GM21825 (cell line): ENCODE results near the gene G6PC1.

Source experiments
- ATAC-seq: cut with Tn5 transposase; IDR thresholded peaks from one replicate; pipeline ENCODE4 v1.9.1; 2021; ENCODE audit warnings: mild to moderate bottlenecking, moderate library complexity; ENCODE audit not compliant: unreplicated experiment

Gene G6PC1

GRCh38 chr17:42929497-42929844, 28.9 kb downstream of the G6PC1 start:
- ATAC-seq, result no peak

- no peak for ATAC-seq
Measured at GRCh38 chr17:42937712-42938596, 37.4 kb downstream of the G6PC1 start.

- ATAC-seq, result no peak
Measured at GRCh38 chr17:42944211-42944610, 43.6 kb downstream of the G6PC1 start.

- no peak for ATAC-seq
Measured at GRCh38 chr17:42946812-42947211, 46.2 kb downstream of the G6PC1 start.

- ATAC-seq, result no peak
Measured at GRCh38 chr17:42950044-42950783, 49.6 kb downstream of the G6PC1 start.
